ENCODE data around the gene PDZRN4.

The PDZRN4 gene

DNA sequence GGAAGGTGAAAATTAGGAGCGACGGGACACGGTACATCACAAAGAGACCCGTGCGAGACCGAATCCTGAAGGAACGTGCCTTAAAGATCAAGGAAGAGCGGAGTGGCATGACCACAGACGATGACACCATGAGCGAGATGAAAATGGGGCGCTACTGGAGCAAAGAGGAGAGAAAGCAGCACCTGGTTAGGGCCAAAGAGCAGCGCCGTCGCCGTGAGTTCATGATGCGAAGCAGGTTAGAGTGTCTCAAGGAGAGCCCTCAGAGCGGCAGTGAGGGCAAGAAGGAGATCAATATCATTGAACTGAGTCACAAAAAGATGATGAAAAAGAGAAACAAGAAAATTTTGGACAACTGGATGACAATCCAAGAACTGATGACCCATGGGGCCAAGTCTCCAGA, 385.3 kb downstream of the PDZRN4 start:
- no peak overlapping the region for H3K4me3 ChIP-seq (ENCODE audit: low read length)
- TF ChIP-seq, protein P1, sequence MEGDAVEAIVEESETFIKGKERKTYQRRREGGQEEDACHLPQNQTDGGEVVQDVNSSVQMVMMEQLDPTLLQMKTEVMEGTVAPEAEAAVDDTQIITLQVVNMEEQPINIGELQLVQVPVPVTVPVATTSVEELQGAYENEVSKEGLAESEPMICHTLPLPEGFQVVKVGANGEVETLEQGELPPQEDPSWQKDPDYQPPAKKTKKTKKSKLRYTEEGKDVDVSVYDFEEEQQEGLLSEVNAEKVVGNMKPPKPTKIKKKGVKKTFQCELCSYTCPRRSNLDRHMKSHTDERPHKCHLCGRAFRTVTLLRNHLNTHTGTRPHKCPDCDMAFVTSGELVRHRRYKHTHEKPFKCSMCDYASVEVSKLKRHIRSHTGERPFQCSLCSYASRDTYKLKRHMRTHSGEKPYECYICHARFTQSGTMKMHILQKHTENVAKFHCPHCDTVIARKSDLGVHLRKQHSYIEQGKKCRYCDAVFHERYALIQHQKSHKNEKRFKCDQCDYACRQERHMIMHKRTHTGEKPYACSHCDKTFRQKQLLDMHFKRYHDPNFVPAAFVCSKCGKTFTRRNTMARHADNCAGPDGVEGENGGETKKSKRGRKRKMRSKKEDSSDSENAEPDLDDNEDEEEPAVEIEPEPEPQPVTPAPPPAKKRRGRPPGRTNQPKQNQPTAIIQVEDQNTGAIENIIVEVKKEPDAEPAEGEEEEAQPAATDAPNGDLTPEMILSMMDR (IDR thresholded peaks at IDR 0.05; ENCODE audit: insufficient read depth, low read depth, low read length, missing control alignments), result no peak
- DNase-seq (ENCODE audit: low read depth), result no peak

DNA sequence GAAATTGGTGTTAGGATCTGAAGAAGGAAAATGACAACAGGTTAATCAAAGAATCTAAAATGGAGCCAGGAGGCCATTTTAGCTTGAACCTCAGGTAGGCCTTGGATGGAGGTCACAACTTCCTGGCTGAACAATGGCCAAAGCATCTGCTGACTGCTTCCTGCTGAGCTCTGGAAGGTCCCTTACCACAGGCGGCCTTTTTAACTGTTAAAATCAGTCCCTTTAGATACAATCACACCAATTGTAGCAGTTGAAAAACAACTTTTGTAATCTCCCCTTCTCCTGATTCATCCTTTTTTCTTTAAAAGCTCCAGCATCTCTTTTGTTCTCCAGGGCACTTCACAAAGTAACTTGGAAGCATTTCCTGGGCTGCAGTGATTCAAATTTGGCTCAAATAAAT, 388.8 kb downstream of the PDZRN4 start:
- DNase-seq (ENCODE audit: low read depth), result no peak
- H3K4me3 ChIP-seq (ENCODE audit: low read length), result no peak overlapping the region
- TF ChIP-seq, protein P1 (IDR thresholded peaks at IDR 0.05; ENCODE audit: insufficient read depth, low read depth, low read length, missing control alignments), result no peak

DNA sequence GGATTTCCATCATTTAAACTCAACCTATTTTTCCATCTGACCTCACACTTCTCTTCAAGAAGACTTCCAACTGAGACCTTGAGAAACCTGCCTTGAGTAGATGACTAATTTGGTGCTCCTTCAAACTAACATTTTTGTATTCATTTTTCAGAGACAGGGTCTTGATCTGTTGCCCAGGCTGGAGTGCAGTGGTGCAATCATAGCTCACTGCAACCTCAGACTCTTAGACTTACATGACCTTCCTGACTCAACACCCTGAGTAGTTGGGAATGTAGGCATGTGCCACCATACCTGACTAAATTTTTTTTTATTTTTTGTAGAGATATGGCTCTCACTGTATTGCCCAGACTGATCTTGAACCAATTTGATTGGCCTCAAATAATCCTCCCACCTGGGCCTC, 389.9 kb downstream of the PDZRN4 start:
- H3K4me3 ChIP-seq (ENCODE audit: low read length), result no peak overlapping the region
- no peak for DNase-seq (ENCODE audit: low read depth)
- TF ChIP-seq, protein P1 (IDR thresholded peaks at IDR 0.05; ENCODE audit: insufficient read depth, low read depth, low read length, missing control alignments), result no peak

DNA sequence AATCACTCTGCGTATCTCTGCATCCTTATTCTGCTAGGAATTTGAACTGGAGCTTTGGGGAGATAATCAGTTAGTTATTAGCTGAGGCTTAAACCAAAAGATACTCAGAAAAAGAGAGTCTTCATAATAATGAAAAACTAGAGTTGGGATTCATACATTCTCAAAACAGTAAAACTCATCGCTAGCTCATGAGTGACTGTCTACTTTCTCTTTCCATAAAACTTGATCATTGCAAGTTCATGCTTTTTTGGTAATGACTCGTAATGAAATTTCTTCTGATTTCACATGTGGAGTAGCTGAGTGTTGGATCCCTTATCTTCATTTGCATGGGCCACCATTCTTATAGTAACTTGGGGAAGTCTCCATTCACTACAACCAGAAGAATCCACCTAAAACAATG, 397.7 kb downstream of the PDZRN4 start:
- TF ChIP-seq, protein P1 (IDR thresholded peaks at IDR 0.05; ENCODE audit: insufficient read depth, low read depth, low read length, missing control alignments), result no peak
- no peak overlapping the region for H3K4me3 ChIP-seq (ENCODE audit: low read length)
- DNase-seq (ENCODE audit: low read depth), result no peak

DNA sequence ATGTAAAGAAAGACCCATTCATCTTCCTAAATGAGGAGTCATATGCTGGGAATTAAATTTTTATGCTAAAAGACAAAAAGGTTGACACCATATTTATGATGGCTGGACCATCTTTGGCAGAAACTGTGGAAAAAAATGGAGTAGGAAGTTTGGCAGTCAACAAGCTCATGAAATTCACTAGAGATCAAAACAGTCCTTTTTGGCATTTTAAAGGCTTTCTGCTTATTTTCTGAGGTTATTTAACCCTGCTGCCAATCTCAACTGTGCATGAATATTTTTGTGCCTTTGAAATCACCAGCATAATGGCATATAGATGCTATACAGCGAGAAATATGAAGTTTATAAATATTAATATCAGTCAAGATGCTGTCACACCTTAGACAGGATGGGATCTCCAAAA, 399.5 kb downstream of the PDZRN4 start:
- TF ChIP-seq, protein P1 (IDR thresholded peaks at IDR 0.05; ENCODE audit: insufficient read depth, low read depth, low read length, missing control alignments), result no peak
- H3K4me3 ChIP-seq (ENCODE audit: low read length), result no peak overlapping the region
- no peak for DNase-seq (ENCODE audit: low read depth)

DNA sequence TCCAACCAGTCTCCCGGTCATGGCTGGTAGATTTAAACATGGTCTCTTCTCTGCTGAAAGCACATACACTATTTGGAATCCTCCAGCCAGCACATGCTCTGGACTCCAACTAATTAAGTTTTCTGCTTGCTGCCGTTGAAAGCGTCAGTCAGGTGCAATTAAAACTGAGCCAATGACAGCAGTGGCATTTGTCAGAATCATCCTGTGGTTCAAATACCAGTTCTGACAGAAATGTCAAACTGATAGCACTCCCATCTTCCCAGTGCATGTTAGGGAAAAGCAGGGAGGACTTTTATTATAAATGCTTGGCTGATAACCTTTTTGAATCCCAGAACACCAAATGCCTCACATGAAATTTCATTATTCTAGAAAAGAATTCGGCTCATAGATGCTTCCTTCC, 401.8 kb downstream of the PDZRN4 start:
- DNase-seq (ENCODE audit: low read depth), result no peak
- H3K4me3 ChIP-seq (ENCODE audit: low read length), result no peak overlapping the region
- TF ChIP-seq, protein P1 (IDR thresholded peaks at IDR 0.05; ENCODE audit: insufficient read depth, low read depth, low read length, missing control alignments), result no peak

DNA sequence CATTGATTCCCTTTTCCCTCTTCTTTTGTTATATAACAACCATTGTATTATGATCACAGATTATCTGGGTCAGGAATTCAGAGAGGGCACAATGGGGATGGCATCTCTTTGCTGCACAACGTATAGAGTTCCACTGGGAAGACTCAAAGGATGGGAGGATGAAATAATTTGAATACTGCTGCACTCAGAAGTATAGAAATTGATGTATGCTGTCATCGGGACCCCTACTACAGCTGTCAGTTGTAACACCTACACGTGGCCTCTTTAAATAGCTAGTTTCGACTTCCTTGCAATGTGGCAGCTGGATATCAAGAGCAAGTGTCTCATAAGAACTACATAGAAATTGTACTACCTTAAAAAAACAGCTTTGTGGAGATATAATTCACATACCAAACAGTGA, 408.1 kb downstream of the PDZRN4 start:
- no peak for DNase-seq (ENCODE audit: low read depth)
- no peak overlapping the region for H3K4me3 ChIP-seq (ENCODE audit: low read length)
- TF ChIP-seq, protein P1 (IDR thresholded peaks at IDR 0.05; ENCODE audit: insufficient read depth, low read depth, low read length, missing control alignments), result no peak

Measured in epithelial cell of esophagus (primary cell).